DND-41 (cell line): ENCODE measurements around the gene SLIT1.
A peak's percentile ranks its signal among the peaks of the same experiment; 100 is the strongest.

Experiments used
- ATAC-seq: fragments of 200-7000 bp; cut with Tn5 transposase; 3 replicates; pipeline ENCODE4 v1.9.1; 2021; ENCODE audit warnings: low read depth; ENCODE audit not compliant: insufficient read depth
- DNase-seq: peaks from one replicate; pipeline ENCODE4 v3.0.0-alpha.2; 2020
- H2AFZ ChIP-seq: 2 replicates; pipeline ENCODE4 v1.6.0; 2012; ENCODE audit warnings: low read depth, low read length
- H3K27ac ChIP-seq: 2 replicates; pipeline ENCODE4 v1.5.1; 2012; ENCODE audit warnings: low read length, inconsistent platforms
- H3K27me3 ChIP-seq: fragments of 200-600 bp; sonication (generic); 2 replicates; pipeline ENCODE4 v1.6.0; 2012; ENCODE audit warnings: low read length, mild to moderate bottlenecking, inconsistent platforms; ENCODE audit not compliant: insufficient read depth, poor library complexity
- H3K36me3 ChIP-seq: 2 replicates; pipeline ENCODE4 v1.5.1; 2012; ENCODE audit warnings: low read length, inconsistent platforms; ENCODE audit not compliant: insufficient read depth
- H3K4me1 ChIP-seq: 2 replicates; pipeline ENCODE4 v1.5.1; 2012; ENCODE audit warnings: mild to moderate bottlenecking, low read length; ENCODE audit not compliant: insufficient read depth
- H3K4me2 ChIP-seq: 2 replicates; pipeline ENCODE4 v1.6.0; 2012; ENCODE audit warnings: mild to moderate bottlenecking, moderate library complexity, low read length, inconsistent platforms; ENCODE audit not compliant: insufficient read depth
- H3K4me3 ChIP-seq, 2 experiments: fragments of 200-600 bp in 1 of 2; shearing (Covaris generic) in 1 of 2; 2 replicates each; pipeline ENCODE4 v1.5.1; 2012 to 2016; ENCODE audit warnings: inconsistent platforms in 2 of 2, low read length in 2 of 2, mild to moderate bottlenecking in 2 of 2, low read depth in 1 of 2, moderate library complexity in 1 of 2
- H3K79me2 ChIP-seq: 2 replicates; pipeline ENCODE4 v1.6.0; 2012; ENCODE audit warnings: low read length, inconsistent platforms; ENCODE audit not compliant: insufficient read depth
- H3K9ac ChIP-seq: 2 replicates; pipeline ENCODE4 v1.6.0; 2012; ENCODE audit warnings: low read depth, mild to moderate bottlenecking, inconsistent platforms, low read length, moderate library complexity
- H3K9me3 ChIP-seq: 2 replicates; pipeline ENCODE4 v1.5.1; 2012; ENCODE audit warnings: low read length, moderate library complexity, mild to moderate bottlenecking, inconsistent platforms; ENCODE audit not compliant: insufficient read depth, severe bottlenecking
- H4K20me1 ChIP-seq: 2 replicates; pipeline ENCODE4 v1.6.0; 2012; ENCODE audit warnings: low read length; ENCODE audit not compliant: insufficient read depth
- EZH2 ChIP-seq: IDR thresholded peaks from 3 replicates; pipeline ENCODE4 v1.6.1; 2012; ENCODE audit warnings: borderline replicate concordance, low read depth, mild to moderate bottlenecking, moderate library complexity, low read length, inconsistent platforms; ENCODE audit not compliant: severe bottlenecking
- TF ChIP-seq, protein P1 (sequence below): IDR thresholded peaks from 2 replicates; pipeline ENCODE4 v1.5.1; 2012; ENCODE audit warnings: borderline replicate concordance, low read length, moderate library complexity, mild to moderate bottlenecking; ENCODE audit not compliant: poor library complexity, severe bottlenecking; ENCODE audit errors: extremely low read depth

The SLIT1 gene

GRCh38 chr10:97213431-97213830, 27.7 kb upstream of the SLIT1 start:
- ATAC-seq, result no peak
- no peaks in the 10 kb centered on the region for H3K79me2 ChIP-seq

GRCh38 chr10:97211229-97211628, 25.5 kb upstream of the SLIT1 start:
- no peaks in the 10 kb centered on the region for H3K27me3 ChIP-seq
- peaks cover 9% of the 10 kb centered on the region for H4K20me1 ChIP-seq
- H3K36me3 ChIP-seq, result no peaks in the 10 kb centered on the region
- TF ChIP-seq EZH2, result no peak
- TF ChIP-seq, protein P1, sequence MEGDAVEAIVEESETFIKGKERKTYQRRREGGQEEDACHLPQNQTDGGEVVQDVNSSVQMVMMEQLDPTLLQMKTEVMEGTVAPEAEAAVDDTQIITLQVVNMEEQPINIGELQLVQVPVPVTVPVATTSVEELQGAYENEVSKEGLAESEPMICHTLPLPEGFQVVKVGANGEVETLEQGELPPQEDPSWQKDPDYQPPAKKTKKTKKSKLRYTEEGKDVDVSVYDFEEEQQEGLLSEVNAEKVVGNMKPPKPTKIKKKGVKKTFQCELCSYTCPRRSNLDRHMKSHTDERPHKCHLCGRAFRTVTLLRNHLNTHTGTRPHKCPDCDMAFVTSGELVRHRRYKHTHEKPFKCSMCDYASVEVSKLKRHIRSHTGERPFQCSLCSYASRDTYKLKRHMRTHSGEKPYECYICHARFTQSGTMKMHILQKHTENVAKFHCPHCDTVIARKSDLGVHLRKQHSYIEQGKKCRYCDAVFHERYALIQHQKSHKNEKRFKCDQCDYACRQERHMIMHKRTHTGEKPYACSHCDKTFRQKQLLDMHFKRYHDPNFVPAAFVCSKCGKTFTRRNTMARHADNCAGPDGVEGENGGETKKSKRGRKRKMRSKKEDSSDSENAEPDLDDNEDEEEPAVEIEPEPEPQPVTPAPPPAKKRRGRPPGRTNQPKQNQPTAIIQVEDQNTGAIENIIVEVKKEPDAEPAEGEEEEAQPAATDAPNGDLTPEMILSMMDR, result no peak
- ATAC-seq, result no peak
- H3K9ac ChIP-seq, result no peak overlapping the region
- H3K4me1 ChIP-seq, result no peaks in the 10 kb centered on the region
- no peaks in the 10 kb centered on the region for H3K9me3 ChIP-seq
- H3K4me2 ChIP-seq, result no peak overlapping the region
- H3K27ac ChIP-seq, result no peak overlapping the region
- no peak overlapping the region for H2AFZ ChIP-seq
- no peak overlapping the region for H3K4me3 ChIP-seq
- no peaks in the 10 kb centered on the region for H3K79me2 ChIP-seq
- DNase-seq, result no peak

More at GRCh38 chr10:97213431-97213830, 27.7 kb upstream of the SLIT1 start:
- H3K4me1 ChIP-seq, result no peaks in the 10 kb centered on the region
- no peak overlapping the region for H3K27ac ChIP-seq
- no peak overlapping the region for H3K4me3 ChIP-seq
- H3K9ac ChIP-seq, result no peak overlapping the region
- no peak for DNase-seq
- H3K9me3 ChIP-seq, result no peaks in the 10 kb centered on the region
- no peak overlapping the region for H3K4me2 ChIP-seq
- H4K20me1 ChIP-seq, result peaks cover 6% of the 10 kb centered on the region
- TF ChIP-seq, protein P1, result no peak
- TF ChIP-seq EZH2, result no peak
- no peak overlapping the region for H2AFZ ChIP-seq
- no peaks in the 10 kb centered on the region for H3K36me3 ChIP-seq
- no peaks in the 10 kb centered on the region for H3K27me3 ChIP-seq

DNA sequence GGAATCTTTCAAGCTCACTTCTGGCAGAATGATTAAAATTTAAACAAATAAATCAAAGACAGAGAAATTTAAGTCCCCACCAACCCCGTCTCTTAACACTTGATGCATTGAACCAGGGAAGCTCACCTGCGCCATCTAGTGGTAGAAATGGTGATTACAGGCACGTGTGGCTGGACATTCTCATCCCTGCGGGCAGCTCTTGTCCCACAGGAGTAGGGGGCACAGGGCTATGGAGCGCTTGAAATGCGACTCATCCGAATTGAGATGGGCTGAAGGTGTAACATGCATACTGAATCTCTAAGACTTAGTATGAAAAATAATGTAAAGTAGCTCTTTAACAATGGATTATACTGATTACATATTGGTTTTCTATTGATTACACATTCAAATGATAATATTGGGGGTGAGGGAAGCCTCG, 24.8 kb upstream of the SLIT1 start:
- Histone ChIP-seq H3K9me3 (no peaks in the 10 kb centered on the region), H3K27me3 (no peaks in the 10 kb centered on the region), H2AFZ (no peak overlapping the region), H3K4me2 (no peak overlapping the region), H3K9ac (no peak overlapping the region), H3K4me1 (no peaks in the 10 kb centered on the region), H3K36me3 (no peaks in the 10 kb centered on the region), H3K4me3 (no peak overlapping the region), H4K20me1 (peaks cover 9% of the 10 kb centered on the region), H3K27ac (no peak overlapping the region), H3K79me2 (no peaks in the 10 kb centered on the region)
- ATAC-seq, result peak; percentile 74
- TF ChIP-seq EZH2, result no peak
- TF ChIP-seq, protein P1, result peak; percentile 99
- DNase-seq, result peak; percentile 70
